Activated CD4-positive, alpha-beta T cell treated with anti-CD3 and anti-CD28 coated beads, Interleukin-2, amount 50 U/mL, for 48 hours (primary cell): ENCODE results near the gene WASF3.

ENCODE experiments used
- DNase-seq, 2 experiments: peaks; one replicate each; pipeline ENCODE4 v3.0.0-alpha.2; 2020

Gene WASF3

GRCh38 chr13:26688286-26688685 is 130.8 kb downstream of the WASF3 start:
- no peak for DNase-seq

DNA sequence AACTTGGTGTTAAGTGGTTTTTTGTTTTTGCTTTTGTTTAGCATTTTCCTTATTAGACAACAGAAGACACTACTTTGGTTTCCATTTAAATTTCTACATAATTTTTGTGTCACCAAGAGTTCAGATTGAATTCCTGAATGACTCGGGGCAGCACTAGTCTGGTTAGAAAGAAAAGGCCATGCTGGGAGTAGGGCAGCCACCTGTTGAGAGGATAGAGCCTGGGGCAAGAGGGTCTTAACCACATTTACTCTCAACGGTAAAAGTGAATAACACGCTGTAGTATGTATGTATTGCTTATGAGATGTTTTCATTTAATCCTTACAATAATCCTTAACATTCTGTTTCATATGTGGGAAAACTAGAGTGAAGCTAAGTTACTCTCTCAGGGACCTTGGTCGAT is 131.5 kb downstream of the WASF3 start:
- no peak for DNase-seq

DNA sequence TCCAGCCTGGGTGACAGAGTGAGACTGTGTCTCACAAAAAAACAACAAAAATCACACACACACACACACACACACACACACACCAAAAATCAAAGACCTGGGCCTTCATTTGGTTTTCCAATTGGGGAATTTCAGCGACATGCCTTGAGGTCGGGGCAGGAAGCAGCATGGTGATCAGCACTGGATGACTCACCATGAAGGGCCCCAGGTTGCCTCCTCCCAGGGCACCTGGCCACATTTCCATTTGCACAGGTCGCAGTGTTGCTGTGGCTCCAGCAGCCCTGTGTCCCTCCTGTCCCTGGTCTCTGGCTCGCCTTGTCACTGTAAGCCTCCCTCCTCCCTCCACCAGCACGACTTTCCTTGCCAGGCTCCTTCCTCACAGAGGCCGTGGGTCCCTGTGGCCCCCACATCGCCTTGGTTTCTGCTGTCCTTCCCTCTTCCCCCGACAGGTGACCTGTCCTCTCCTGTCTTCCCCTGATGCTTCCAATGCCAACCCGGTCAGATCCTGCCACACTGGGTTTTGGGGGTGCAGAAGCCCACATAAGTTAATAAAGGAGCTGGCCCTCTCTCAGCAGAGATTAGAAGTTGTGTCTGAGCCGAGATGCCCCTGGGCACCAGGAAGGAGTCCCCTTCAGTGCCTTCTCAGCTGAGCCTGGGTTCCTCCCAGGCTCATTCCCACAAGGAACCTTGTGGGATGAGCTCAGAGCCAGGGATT is 136.4 kb downstream of the WASF3 start:
- DNase-seq = no peak

DNA sequence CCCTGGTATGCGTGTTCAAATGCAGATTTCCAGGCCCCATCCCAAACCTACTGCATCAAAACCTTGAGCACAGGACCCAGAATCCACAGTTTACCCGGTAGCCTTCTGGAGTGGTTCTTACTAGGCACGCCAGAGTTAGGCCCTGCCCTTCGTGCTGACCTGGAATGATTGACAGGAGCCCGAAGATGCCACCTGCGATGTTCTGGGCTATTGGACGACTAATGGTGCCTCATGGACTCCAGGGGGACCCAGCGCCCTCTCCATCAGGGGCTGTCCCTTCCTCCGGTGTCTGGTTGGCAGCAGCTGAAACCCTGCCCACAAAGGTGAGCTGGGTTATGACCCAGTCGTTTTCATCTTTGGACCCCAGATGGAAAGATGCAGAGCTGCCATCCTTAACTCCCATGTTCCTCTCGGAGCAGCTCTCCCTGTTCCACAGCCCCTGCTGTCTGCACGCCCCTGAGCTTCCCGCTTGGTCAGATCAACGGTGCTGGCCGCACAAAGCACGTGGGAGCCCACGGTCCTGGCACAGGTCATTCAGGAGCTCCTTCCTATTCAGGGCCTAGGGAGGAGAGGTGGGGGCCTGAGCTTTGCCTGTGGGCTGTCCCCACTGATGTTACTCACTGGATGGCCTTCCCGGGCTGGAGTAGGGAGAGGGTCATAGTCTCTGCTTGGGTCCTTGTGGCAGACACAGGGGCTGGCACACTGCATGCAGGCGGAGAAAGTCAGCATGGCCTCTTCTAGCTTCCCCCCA is 137.3 kb downstream of the WASF3 start:
- no peak for DNase-seq

GRCh38 chr13:26695360-26695705 is 137.8 kb downstream of the WASF3 start:
- no peak for DNase-seq

GRCh38 chr13:26695891-26696311 is 138.4 kb downstream of the WASF3 start:
- no peak for DNase-seq

- no peak for DNase-seq
Measured at GRCh38 chr13:26697069-26697955, 139.8 kb downstream of the WASF3 start.

DNA sequence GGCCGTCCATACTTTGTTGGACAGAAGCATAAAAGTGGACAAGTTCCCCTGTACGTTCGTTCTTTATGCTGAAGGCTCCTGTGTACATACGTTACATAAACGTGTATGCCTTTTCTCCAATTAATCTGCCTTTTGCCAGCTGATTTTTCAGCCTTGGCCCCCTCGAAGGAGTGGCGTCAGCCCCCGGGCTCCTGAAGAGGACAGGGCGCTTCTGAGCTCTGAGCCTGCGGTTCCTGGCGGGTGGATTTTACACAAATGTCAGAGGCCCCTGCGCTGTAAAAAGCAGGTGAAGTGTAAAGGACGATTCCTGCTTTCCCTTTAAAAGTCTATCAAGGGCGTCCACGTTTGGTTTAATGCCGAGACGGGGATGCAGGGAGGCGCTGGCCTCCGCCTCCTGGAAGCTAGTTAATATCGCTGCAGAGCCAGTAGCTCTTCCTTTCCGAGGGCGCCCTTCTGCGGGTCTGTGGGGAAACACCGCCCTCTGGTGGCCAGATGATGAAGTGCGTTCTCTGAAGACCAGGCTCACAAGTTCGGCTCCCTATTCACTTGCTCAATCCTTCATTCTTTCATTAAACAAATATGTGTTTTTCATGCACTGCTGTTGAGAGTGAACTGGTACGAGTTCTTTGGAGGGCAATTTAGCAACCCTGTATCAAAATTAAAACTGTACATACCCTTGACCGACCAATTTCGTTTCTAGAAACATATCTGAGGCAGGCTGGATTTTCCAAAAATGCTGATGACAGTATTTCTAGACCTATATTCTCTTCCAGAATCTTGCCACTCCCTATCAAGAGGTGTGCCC is 141.1 kb downstream of the WASF3 start:
- peak; percentile 82 to 84 for DNase-seq

GRCh38 chr13:26699197-26699490 is 141.7 kb downstream of the WASF3 start:
- no peak for DNase-seq

DNA sequence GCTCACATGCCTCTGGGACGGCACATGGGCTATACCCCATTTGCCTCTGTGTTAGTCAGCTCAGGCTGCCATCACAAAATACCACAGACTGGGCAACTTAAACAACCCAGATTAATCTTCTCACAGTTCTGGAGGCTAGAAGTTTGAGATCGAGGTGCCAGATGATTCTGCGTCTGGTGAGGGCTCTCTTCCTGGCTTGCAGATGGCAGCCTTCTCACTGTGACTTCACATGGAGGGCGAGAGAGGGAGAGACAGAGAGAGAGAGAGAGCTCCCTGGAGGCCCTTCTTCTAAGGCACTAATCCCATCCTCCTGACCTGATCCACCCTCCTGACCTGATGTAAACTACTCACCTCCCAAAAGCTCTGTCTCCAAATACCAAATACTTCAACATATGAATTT is 148.1 kb downstream of the WASF3 start:
- DNase-seq = no peak

- DNase-seq = no peak
Measured at GRCh38 chr13:26706381-26706780, 148.9 kb downstream of the WASF3 start.

GRCh38 chr13:26707122-26708006 is 149.9 kb downstream of the WASF3 start:
- peak; percentile 17 to 26 for DNase-seq

DNA sequence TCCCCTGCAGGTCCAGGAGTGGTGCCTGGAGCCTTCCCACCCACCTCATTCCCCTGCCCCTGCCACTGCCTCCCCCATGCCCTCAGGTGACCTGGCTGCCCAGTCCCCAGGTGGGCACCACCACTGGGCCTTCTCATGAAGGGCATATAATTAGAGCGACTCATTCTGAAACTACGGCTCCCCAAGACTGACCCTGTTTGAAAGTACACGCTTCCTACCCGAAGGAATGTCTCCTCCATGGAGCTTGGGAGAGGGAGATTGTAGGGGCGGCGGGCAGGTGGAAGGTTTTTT is 150.5 kb downstream of the WASF3 start:
- DNase-seq = no peak

DNA sequence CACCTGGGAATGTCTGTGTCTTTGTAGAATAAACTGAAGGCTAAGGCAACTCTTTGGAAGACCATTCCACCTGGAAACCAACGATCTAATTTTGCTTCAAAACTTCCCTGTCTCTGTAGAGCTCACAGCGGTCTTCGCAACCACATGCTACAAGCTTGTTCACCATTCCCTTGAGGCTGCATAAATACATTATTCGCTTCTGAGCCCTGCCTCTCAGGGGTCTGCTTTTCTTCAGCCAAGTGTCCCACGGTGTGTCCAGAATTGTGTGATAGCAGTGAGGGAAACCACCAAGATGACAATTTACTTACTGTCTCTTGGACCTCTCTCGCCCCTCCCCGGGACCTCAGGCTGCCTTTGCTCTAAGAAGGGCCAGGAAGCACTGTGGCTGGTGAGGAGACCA is 152.0 kb downstream of the WASF3 start:
- DNase-seq = no peak

DNA sequence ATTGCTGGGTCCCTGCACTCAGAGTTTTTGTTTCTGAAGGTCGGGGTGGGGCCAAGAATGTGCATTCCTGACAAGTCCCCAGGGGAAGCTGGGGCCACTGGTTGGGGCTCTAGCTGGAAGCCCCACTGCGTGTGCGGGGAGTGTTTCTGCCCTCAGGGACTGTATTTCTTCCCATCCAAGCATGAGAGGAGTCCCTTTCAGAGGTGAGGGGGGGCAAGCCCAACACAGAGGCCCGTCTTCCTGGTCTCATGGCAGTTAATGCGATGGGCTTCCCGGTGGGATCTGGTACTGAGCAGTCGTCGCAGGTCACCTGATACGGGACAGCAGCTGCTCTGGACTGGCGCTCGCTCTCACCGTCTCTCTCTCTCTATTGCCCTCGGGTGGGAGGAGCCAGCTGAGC is 152.7 kb downstream of the WASF3 start:
- DNase-seq = no peak

DNA sequence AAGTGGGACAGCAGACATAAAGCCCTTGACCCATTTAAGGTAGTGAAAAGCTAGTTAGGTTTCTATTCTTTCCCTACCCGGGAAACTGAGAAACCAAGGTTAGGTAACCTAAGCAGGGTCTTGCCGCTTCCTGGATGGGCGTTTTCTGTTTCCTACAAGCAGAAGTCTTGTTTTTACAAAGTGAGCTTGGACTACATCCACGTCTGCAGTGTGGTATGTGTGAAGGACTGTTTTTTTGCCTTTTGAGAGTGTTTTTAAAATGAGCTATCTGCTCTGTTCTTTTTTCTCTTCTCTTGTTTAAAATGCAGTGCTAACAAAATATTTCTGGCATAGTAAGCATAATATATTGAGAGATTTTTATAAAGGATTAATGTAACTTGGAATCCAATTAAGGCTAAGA is 153.7 kb downstream of the WASF3 start:
- DNase-seq = no peak

GRCh38 chr13:26713341-26713740 is 155.9 kb downstream of the WASF3 start:
- DNase-seq = no peak

GRCh38 chr13:26716984-26717383 is 159.5 kb downstream of the WASF3 start:
- DNase-seq = no peak

DNA sequence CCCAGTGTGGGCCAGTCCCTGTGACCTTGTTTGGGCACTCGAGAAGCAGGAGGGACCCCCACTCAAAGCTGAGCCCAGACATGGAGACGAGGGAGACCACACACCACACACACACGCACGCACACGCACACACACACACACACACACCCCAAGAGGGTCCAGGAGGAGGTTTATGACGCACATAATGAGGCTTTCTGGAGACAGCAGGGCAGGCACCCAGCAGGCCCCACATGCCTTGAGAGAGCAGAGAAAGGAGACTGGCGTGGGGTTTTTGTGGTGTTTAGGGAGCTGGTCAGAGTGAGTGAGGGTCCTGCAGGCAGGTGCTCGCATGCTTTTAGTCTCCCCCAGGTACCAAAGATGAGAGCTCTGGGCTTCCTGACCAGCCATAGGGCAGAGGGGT is 160.7 kb downstream of the WASF3 start:
- no peak for DNase-seq

DNA sequence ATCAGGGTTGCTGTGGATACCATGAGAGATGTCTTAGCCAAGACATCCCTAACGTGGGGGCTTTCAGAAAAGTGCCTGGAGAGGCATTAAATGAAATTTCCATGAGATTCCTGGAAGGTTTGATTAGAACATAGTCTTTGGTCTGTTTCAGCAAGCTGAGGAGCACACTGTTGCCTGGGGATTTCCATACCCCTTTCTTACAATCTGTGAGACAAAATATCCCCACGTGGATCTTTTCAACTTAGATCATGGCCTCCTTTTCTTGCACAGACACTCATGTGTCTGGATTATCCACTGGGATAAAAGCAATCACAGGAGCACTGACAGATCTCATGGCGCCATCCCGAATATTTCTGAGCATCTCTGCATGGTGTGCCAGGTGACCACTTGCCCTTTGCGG is 161.4 kb downstream of the WASF3 start:
- no peak for DNase-seq

- no peak for DNase-seq
Measured at GRCh38 chr13:26719356-26719945, 162.0 kb downstream of the WASF3 start.
